NCI-H1436 treated with DMSO at 0.1 percent for 48 hours (cell line): Measurements from ENCODE around the gene PSMD11.
"Not testable (repeated sequence)": the region's sequence is repeated elsewhere in the genome, so short reads cannot be mapped to it uniquely, and the experiment has no call there.

ENCODE experiments used
- DNase-seq: peaks from one replicate; lab custom pipeline; 2025; lab: John Stamatoyannopoulos, UW

The PSMD11 gene

GRCh38 chr17:32444301-32445073 lies at the start of gene PSMD11:
PSMD11 (plus strand) TSS chr17:32444510; CDS start chr17:32444524, 14 bp downstream.
- DNase-seq, result peak; percentile 92

GRCh38 chr17:32396343-32396742 lies 48.0 kb upstream of the PSMD11 start:
- no peak for DNase-seq

- no peak for DNase-seq
These were observed 45.4 kb upstream of the PSMD11 start for GRCh38 chr17:32398946-32399345.

- DNase-seq, result not testable (repeated sequence)
These were observed 34.2 kb upstream of the PSMD11 start for GRCh38 chr17:32410085-32410484.

GRCh38 chr17:32426894-32427293 lies 17.4 kb upstream of the PSMD11 start:
- DNase-seq, result no peak

- DNase-seq, result no peak
These were observed 14.7 kb upstream of the PSMD11 start for GRCh38 chr17:32429598-32429997.

- no peak for DNase-seq
These were observed 3.6 kb upstream of the PSMD11 start for GRCh38 chr17:32440722-32441121.

- DNase-seq, result no peak
These were observed 2.4 kb upstream of the PSMD11 start for GRCh38 chr17:32441886-32442285.

- DNase-seq, result no peak
These were observed 446 bp upstream of the PSMD11 start for GRCh38 chr17:32443827-32444300.

GRCh38 chr17:32445074-32445415 lies 735 bp downstream of the PSMD11 start:
- DNase-seq, result no peak

GRCh38 chr17:32445497-32445896 lies 1.2 kb downstream of the PSMD11 start:
- no peak for DNase-seq

GRCh38 chr17:32445971-32446370 lies 1.7 kb downstream of the PSMD11 start:
- no peak for DNase-seq

GRCh38 chr17:32446949-32447348 lies 2.6 kb downstream of the PSMD11 start:
- DNase-seq, result no peak

- DNase-seq, result no peak
These were observed 5.7 kb downstream of the PSMD11 start for GRCh38 chr17:32449963-32450362.

- not testable (repeated sequence) for DNase-seq
These were observed 6.1 kb downstream of the PSMD11 start for GRCh38 chr17:32450379-32450778.

GRCh38 chr17:32451879-32452278 lies 7.6 kb downstream of the PSMD11 start:
- no peak for DNase-seq

GRCh38 chr17:32452281-32452680 lies 8.0 kb downstream of the PSMD11 start:
- no peak for DNase-seq

- DNase-seq, result no peak
These were observed 9.1 kb downstream of the PSMD11 start for GRCh38 chr17:32453370-32453769.

- DNase-seq, result no peak
These were observed 14.1 kb downstream of the PSMD11 start for GRCh38 chr17:32458371-32458770.

- DNase-seq, result no peak
These were observed 15.7 kb downstream of the PSMD11 start for GRCh38 chr17:32460054-32460453.

- no peak for DNase-seq
These were observed 17.2 kb downstream of the PSMD11 start for GRCh38 chr17:32461498-32461852.

- no peak for DNase-seq
These were observed 17.7 kb downstream of the PSMD11 start for GRCh38 chr17:32461853-32462617.

GRCh38 chr17:32463304-32463703 lies 19.0 kb downstream of the PSMD11 start:
- no peak for DNase-seq
